ENCODE measurements around the gene LRRC40. TPM values are rescaled to one million over a fixed set of nuclear protein-coding genes. Genes with fewer than 3 reads are reported as not detected.
A peak's percentile ranks its signal among the peaks of the same experiment; 100 is the strongest.

Gene LRRC40
- total and polyA plus RNA-seq, 8 donors = 12.0 to 28.8 (median 24.3) TPM

DNA sequence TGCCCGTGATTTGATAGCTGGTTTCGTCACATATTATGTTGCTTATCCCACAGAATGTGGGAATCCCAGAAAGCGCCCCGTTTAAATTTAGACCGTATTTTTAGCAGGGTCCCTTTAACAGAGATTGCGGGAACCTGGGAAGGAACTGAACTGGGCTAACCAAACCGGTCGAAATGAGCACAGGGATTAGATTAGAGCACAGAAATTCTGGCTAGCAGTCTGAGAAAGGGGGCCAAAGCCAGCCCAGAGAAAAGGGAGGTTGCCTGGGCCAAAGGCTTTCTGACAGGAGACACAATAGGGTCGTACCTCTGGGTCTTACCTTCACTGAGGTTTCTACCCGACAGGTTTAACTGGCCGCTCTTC, 327 bp downstream of the LRRC40 start:
- Histone ChIP-seq H3K4me1 (peaks cover 15 to 53% of the 10 kb centered on the region in 2 donors), H3K27ac (peak overlapping the region; percentile 91 to 93), H3K27me3 (no peaks in the 10 kb centered on the region), H3K9me3 (no peaks in the 10 kb centered on the region), H3K36me3 (peaks cover 0 to 6% of the 10 kb centered on the region in 2 donors), H3K4me3 (peak overlapping the region; percentile 77 to 79)
- intact Hi-C loops (cut with DNase I) = no loop called here
- peak; percentile 27 for ATAC-seq
- TF ChIP-seq, protein P1, sequence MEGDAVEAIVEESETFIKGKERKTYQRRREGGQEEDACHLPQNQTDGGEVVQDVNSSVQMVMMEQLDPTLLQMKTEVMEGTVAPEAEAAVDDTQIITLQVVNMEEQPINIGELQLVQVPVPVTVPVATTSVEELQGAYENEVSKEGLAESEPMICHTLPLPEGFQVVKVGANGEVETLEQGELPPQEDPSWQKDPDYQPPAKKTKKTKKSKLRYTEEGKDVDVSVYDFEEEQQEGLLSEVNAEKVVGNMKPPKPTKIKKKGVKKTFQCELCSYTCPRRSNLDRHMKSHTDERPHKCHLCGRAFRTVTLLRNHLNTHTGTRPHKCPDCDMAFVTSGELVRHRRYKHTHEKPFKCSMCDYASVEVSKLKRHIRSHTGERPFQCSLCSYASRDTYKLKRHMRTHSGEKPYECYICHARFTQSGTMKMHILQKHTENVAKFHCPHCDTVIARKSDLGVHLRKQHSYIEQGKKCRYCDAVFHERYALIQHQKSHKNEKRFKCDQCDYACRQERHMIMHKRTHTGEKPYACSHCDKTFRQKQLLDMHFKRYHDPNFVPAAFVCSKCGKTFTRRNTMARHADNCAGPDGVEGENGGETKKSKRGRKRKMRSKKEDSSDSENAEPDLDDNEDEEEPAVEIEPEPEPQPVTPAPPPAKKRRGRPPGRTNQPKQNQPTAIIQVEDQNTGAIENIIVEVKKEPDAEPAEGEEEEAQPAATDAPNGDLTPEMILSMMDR (IDR thresholded peaks at IDR 0.05) = no peak
- no peak for DNase-seq

DNA sequence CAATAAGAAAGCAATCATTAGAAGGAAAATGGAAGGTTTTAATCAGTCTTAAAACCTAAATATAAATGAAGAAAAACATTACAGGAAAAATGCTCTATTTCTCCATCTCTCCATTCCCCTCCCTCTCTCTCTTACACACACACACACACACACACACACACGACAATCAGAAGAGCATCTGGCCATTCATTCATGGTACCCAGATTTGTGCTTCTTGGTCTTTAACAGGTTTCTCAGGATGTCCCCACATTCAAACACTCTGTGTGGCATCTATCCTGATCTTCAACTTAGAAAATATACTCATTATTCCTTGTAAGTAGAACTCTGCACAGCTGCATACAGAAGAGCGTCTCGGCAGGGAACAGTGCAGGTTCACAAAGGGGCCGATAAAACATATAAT, 779 bp downstream of the LRRC40 start:
- Histone ChIP-seq H3K36me3 (peaks cover 0 to 6% of the 10 kb centered on the region in 2 donors), H3K27me3 (no peaks in the 10 kb centered on the region), H3K4me1 (peaks cover 15 to 50% of the 10 kb centered on the region in 2 donors), H3K4me3 (peak overlapping the region; percentile 77 to 79), H3K9me3 (no peaks in the 10 kb centered on the region), H3K27ac (no peak overlapping the region)
- TF ChIP-seq, protein P1 (IDR thresholded peaks at IDR 0.05) = no peak
- intact Hi-C loops (cut with DNase I) = no loop called here
- ATAC-seq (peak; percentile 9), DNase-seq (no peak)

DNA sequence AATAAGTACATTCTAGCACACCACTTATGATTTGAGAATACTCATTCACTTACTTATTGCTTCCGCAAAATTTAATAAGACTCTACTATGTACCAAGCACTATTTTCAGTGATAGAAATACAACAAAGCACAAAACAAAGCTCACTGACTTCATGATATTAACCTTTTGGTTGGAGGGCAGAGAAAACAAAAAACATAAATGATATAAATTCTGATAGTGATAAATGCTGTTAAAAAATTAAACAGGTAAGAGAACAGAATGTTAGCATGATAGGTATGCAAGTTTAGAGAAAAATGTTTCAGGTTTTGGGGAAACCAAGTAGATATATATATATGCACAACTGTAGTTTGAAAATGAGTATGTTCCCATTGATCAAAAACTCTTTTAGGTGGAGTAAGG, 1.2 kb downstream of the LRRC40 start:
- intact Hi-C loops (cut with DNase I) = no loop called here
- ATAC-seq = no peak
- TF ChIP-seq, protein P1 (IDR thresholded peaks at IDR 0.05) = no peak
- H3K27me3 ChIP-seq = no peaks in the 10 kb centered on the region
- DNase-seq = no peak
- peak overlapping the region in 1 of 2 donors; percentile 77 for H3K4me3 ChIP-seq
- peaks cover 0 to 6% of the 10 kb centered on the region in 2 donors for H3K36me3 ChIP-seq
- H3K9me3 ChIP-seq = no peaks in the 10 kb centered on the region
- H3K4me1 ChIP-seq = peaks cover 15 to 46% of the 10 kb centered on the region in 2 donors
- H3K27ac ChIP-seq = no peak overlapping the region

DNA sequence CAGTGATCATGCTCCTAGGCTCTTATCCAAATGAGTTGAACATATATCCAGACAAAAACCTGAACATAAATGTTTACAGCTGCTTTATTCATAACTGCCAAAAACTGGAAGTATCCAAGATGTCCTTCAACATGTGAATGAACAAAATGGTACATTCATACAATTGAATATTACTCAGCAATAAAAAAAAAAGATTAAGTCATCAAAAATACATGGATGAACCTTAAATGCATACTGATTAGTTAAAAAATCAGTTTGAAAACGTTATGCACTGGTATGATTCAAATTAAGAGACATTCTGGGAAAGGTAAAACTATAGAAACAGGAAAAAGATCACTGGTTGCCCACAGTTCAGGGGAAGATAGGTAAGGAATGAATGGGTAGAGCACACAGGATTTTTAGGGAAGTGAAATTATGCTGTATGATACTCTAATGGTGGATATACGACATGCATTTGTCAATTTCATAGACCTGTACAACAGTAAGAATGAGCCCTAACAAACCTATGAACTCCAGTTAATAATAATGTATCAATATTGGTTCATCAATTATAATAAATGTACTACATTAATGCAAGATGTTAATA, 3.1 kb downstream of the LRRC40 start:
- no peaks in the 10 kb centered on the region for H3K27me3 ChIP-seq
- intact Hi-C loops (cut with DNase I) = no loop called here
- no peak for DNase-seq

DNA sequence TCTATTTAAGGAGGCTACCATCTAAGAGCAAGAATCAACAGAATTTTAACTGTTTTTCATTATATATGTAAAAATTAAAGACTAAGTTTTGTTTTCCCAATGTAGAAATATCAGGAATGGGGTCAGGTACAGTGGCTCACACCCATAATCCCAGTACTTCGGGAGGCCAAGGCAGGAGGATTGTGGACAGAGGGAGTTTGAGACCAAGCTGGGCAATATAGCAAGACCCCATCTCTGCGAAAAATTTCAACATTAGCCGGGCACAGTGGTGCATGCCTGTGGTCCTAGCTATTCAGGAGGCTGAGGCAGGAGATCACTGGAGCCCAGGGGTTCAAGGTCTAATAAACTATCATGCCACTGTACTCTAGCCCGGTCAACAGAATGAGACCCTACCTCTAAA, 5.3 kb downstream of the LRRC40 start:
- no peak overlapping the region for H3K27ac ChIP-seq
- H3K36me3 ChIP-seq = no peaks in the 10 kb centered on the region
- no peak overlapping the region for H3K4me3 ChIP-seq
- peaks cover 5 to 16% of the 10 kb centered on the region in 2 donors for H3K4me1 ChIP-seq
- no peaks in the 10 kb centered on the region for H3K27me3 ChIP-seq
- no peak for DNase-seq
- no peak for ATAC-seq
- H3K9me3 ChIP-seq = no peaks in the 10 kb centered on the region
- intact Hi-C loops (cut with DNase I) = no loop called here
- TF ChIP-seq, protein P1 (IDR thresholded peaks at IDR 0.05) = no peak

More for the DNA sequence above, 3.1 kb downstream of the LRRC40 start:
- Histone ChIP-seq H3K4me1 (peaks cover 11 to 27% of the 10 kb centered on the region in 2 donors), H3K9me3 (no peaks in the 10 kb centered on the region), H3K27ac (no peak overlapping the region), H3K4me3 (no peak overlapping the region), H3K36me3 (no peaks in the 10 kb centered on the region)
- ATAC-seq = no peak
- TF ChIP-seq, protein P1 (IDR thresholded peaks at IDR 0.05) = no peak
